K562 (cell line): ENCODE measurements around the gene KLF1. TPM values are rescaled to one million over a fixed set of nuclear protein-coding genes. Genes with fewer than 3 reads are reported as not detected.

Experiments
- ATF4 ChIP-seq: fragments of 450-650 bp; formaldehyde crosslinking; IDR thresholded peaks from 2 replicates; pipeline ENCODE4 v1.4.0; 2022; ENCODE audit warnings: mild to moderate bottlenecking, moderate library complexity
- CBX1 ChIP-seq: sonication (generic); IDR thresholded peaks from 2 replicates; pipeline ENCODE4 v1.6.1; 2016; ENCODE audit warnings: antibody characterized with exemption, low read depth, mild to moderate bottlenecking
- CBX2 ChIP-seq: fragments of 200-600 bp; sonication (generic); IDR thresholded peaks from one replicate; pipeline ENCODE4 v1.6.1; 2012; ENCODE audit warnings: mild to moderate bottlenecking, low read length, inconsistent platforms; ENCODE audit not compliant: insufficient read depth, poor library complexity, severe bottlenecking
- E2F3 ChIP-seq: fragments of 250-450 bp; sonication (Bioruptor Pico); IDR thresholded peaks from 2 replicates; pipeline ENCODE4 v1.4.0; 2020; ENCODE audit warnings: mild to moderate bottlenecking
- ETV5 ChIP-seq: sonication (generic); formaldehyde crosslinking; IDR thresholded peaks from 2 replicates; pipeline ENCODE4 v1.4.0; 2020; ENCODE audit warnings: low read depth, mild to moderate bottlenecking, missing genetic modification reagents
- FOXM1 ChIP-seq, 2 experiments: fragments of 450-650 bp in 1 of 2; sonication (generic) in 1 of 2; formaldehyde crosslinking in 1 of 2; IDR thresholded peaks; 2 replicates each; pipeline versions ENCODE4 v1.6.1 to v1.9.0; 2017 to 2022; ENCODE audit warnings: low read depth in 2 of 2, mild to moderate bottlenecking in 2 of 2, missing genetic modification reagents in 1 of 2, moderate library complexity in 1 of 2
- HDAC2 ChIP-seq: fragments of 450-650 bp; IDR thresholded peaks from 2 replicates; pipeline ENCODE4 v1.6.1; 2016; ENCODE audit warnings: mild to moderate bottlenecking
- KLF6 ChIP-seq: fragments of 250-450 bp; sonication (Bioruptor Pico); IDR thresholded peaks from 2 replicates; pipeline ENCODE4 v1.4.0; 2020; ENCODE audit warnings: mild to moderate bottlenecking, moderate library complexity, borderline replicate concordance
- NFIX ChIP-seq: fragments of 250-450 bp; sonication (Bioruptor Pico); IDR thresholded peaks from 2 replicates; pipeline ENCODE4 v1.4.0; 2020; ENCODE audit warnings: low read depth, mild to moderate bottlenecking, moderate library complexity
- PCBP1 ChIP-seq: fragments of 200-400 bp; formaldehyde crosslinking; IDR thresholded peaks from 2 replicates; pipeline ENCODE4 v1.6.1; 2018; ENCODE audit warnings: mild to moderate bottlenecking, low read depth, low read length; ENCODE audit not compliant: poor library complexity, severe bottlenecking
- PKNOX1 ChIP-seq: fragments of 450-650 bp; IDR thresholded peaks from 2 replicates; pipeline ENCODE4 v1.6.1; 2016
- PML ChIP-seq: IDR thresholded peaks from 2 replicates; pipeline ENCODE4 v1.6.1; 2012; ENCODE audit warnings: low read length, inconsistent platforms
- PTRF ChIP-seq: fragments of 450-650 bp; IDR thresholded peaks from 2 replicates; pipeline ENCODE4 v1.6.1; 2016; ENCODE audit warnings: mild to moderate bottlenecking, missing genetic modification characterization, missing compliant biosample characterization
- RBM14 ChIP-seq: fragments of 200-400 bp; formaldehyde crosslinking; IDR thresholded peaks from 2 replicates; pipeline ENCODE4 v1.6.1; 2018; ENCODE audit warnings: low read depth, mild to moderate bottlenecking, low read length, moderate library complexity, borderline replicate concordance; ENCODE audit not compliant: insufficient read depth
- RBM15 ChIP-seq: fragments of 200-400 bp; formaldehyde crosslinking; IDR thresholded peaks from 2 replicates; pipeline ENCODE4 v1.6.1; 2018; ENCODE audit warnings: mild to moderate bottlenecking, low read length, moderate library complexity; ENCODE audit not compliant: insufficient read depth
- SMAD3 ChIP-seq: fragments of 450-650 bp; formaldehyde crosslinking; conservative IDR thresholded peaks from 2 replicates; pipeline ENCODE4 v1.4.0; 2020; ENCODE audit warnings: mild to moderate bottlenecking
- SREBF1 ChIP-seq: fragments of 150-350 bp; IDR thresholded peaks from 2 replicates; pipeline ENCODE4 v1.6.1; 2014; ENCODE audit warnings: antibody characterized with exemption, low read depth, low read length, borderline replicate concordance
- TARDBP ChIP-seq: fragments of 450-650 bp; IDR thresholded peaks from 2 replicates; pipeline ENCODE4 v1.6.1; 2016
- ZBTB2 ChIP-seq: fragments of 450-650 bp; IDR thresholded peaks from 2 replicates; pipeline ENCODE4 v1.6.1; 2016; ENCODE audit warnings: antibody characterized with exemption
- ZHX1 ChIP-seq: fragments of 150-350 bp; conservative IDR thresholded peaks from 2 replicates; pipeline ENCODE4 v1.6.1; 2014; ENCODE audit warnings: low read length
- ZNF436 ChIP-seq: fragments of 250-450, 450-650 bp; sonication (Bioruptor Pico); formaldehyde crosslinking; IDR thresholded peaks from 2 replicates; pipeline ENCODE4 v1.7.0; 2020; ENCODE audit warnings: mild to moderate bottlenecking
- ZNF695 ChIP-seq: fragments of 450-650 bp; formaldehyde crosslinking; IDR thresholded peaks from 2 replicates; pipeline ENCODE4 v1.4.0; 2020; ENCODE audit warnings: mild to moderate bottlenecking, moderate library complexity
- polyA plus RNA-seq, 8 experiments: library from polyadenylated mRNA; depleted of rRNA in 4 of 8; stranded (reverse) in 5 of 8; unstranded in 3 of 8; fragments of >200 nt; fragmentation: Nextera tagmentation in 2 of 8; fragmentation: Illumina TruSeq in 1 of 8; extraction: Ambion mirVana in 2 of 8; extraction: Trizol in 1 of 8; gene quantifications; 2 replicates each; pipeline versions ENCODE4 v1.2.1 to v1.2.3, GENCODE V29; 2011 to 2014; ENCODE audit warnings: inconsistent platforms in 1 of 8, missing spikeins in 1 of 8
- total RNA-seq, 7 experiments: library from RNA; depleted of rRNA in 6 of 7; stranded (reverse); fragments of >200 nt in 6 of 7; fragmentation: Illumina TruSeq in 2 of 7; extraction: Trizol in 2 of 7; gene quantifications; 2 replicates each; pipeline versions ENCODE4 v1.2.1 to v1.2.3, GENCODE V29; 2011 to 2021; ENCODE audit warnings: low replicate concordance in 1 of 7

The KLF1 gene
- total and polyA plus RNA-seq, 9 of the 15 experiments (the other 6 are each of a cell fraction or from before 2014, with no cell fraction given): 8.4 to 163 (median 47.3) TPM

GRCh38 chr19:12884926-12885748, 1.9 kb downstream of the KLF1 start (continued):
- no peak for TF ChIP-seq PKNOX1
- peak; percentile 74 for TF ChIP-seq HDAC2
- peak; percentile 85; the same call in 1 of the 2 replicates for TF ChIP-seq ETV5 (CRISPR knock-in tag)
- no peak for TF ChIP-seq CBX2
- no peak for TF ChIP-seq TARDBP
- 0 out of 2 replicates have a peak, but pooled peaks have one; percentile 25 for TF ChIP-seq ZNF436 (CRISPR knock-in tag)
- no peak for TF ChIP-seq KLF6 (CRISPR knock-in tag)
- no peak for TF ChIP-seq ZHX1
- no peak for TF ChIP-seq CBX1
- no peak for TF ChIP-seq NFIX
- no peak for TF ChIP-seq FOXM1 (IDR thresholded peaks at IDR 0.05; ENCODE audit: low read depth)
- 0 out of 2 replicates have a peak, but pooled peaks have one; percentile 65 for TF ChIP-seq FOXM1 (CRISPR knock-in tag; IDR thresholded peaks at IDR 0.05; ENCODE audit: low read depth)
- TF ChIP-seq ATF4 (CRISPR knock-in tag): peak; percentile 58; the same call in 1 of the 2 replicates
- no peak for TF ChIP-seq PTRF (tag)
- no peak; the same call in 1 of the 2 replicates for TF ChIP-seq SMAD3 (CRISPR knock-in tag)
- TF ChIP-seq SREBF1: no peak
- TF ChIP-seq E2F3 (CRISPR knock-in tag): peak; percentile 86
- TF ChIP-seq ZNF695: 0 out of 2 replicates have a peak, but pooled peaks have one; percentile 54
- TF ChIP-seq RBM15: no peak
- peak; percentile 88 for TF ChIP-seq ZBTB2
- no peak for TF ChIP-seq PCBP1
- TF ChIP-seq RBM14: peak; percentile 47; the same call in 1 of the 2 replicates
- TF ChIP-seq PML: no peak; the same call in 1 of the 2 replicates
